HG03378 (cell line): Measurements from ENCODE around the gene FRAS1.
A peak's percentile ranks its signal among the peaks of the same experiment; 100 is the strongest.
"Not testable (repeated sequence)": the region's sequence is repeated elsewhere in the genome, so short reads cannot be mapped to it uniquely, and the experiment has no call there.

Source experiments
- ATAC-seq: cut with Tn5 transposase; IDR thresholded peaks from one replicate; pipeline ENCODE4 v1.9.1; 2021; ENCODE audit warnings: mild to moderate bottlenecking, moderate library complexity; ENCODE audit not compliant: unreplicated experiment

FRAS1 gene

GRCh38 chr4:78057135-78057599, at the start of gene FRAS1:
TSS of gene FRAS1 (plus strand) at chr4:78057323. CDS start at chr4:78058010, 687 bp downstream.
- ATAC-seq: peak; percentile 4

GRCh38 chr4:78011003-78011402, 46.1 kb upstream of the FRAS1 start:
- ATAC-seq: not testable (repeated sequence)

GRCh38 chr4:78014889-78015886, 41.9 kb upstream of the FRAS1 start:
- ATAC-seq: no peak

GRCh38 chr4:78018271-78019049, 38.7 kb upstream of the FRAS1 start:
- no peak for ATAC-seq

- ATAC-seq: no peak
Measured at GRCh38 chr4:78019414-78019813, 37.7 kb upstream of the FRAS1 start.

GRCh38 chr4:78020677-78021076, 36.4 kb upstream of the FRAS1 start:
- ATAC-seq: no peak

GRCh38 chr4:78022517-78022916, 34.6 kb upstream of the FRAS1 start:
- no peak for ATAC-seq

GRCh38 chr4:78024085-78024484, 33.0 kb upstream of the FRAS1 start:
- ATAC-seq: no peak

- no peak for ATAC-seq
Measured at GRCh38 chr4:78024576-78025091, 32.5 kb upstream of the FRAS1 start.

- ATAC-seq: no peak
Measured at GRCh38 chr4:78031417-78031950, 25.6 kb upstream of the FRAS1 start.

GRCh38 chr4:78032446-78032845, 24.7 kb upstream of the FRAS1 start:
- no peak for ATAC-seq

GRCh38 chr4:78032929-78033328, 24.2 kb upstream of the FRAS1 start:
- no peak for ATAC-seq

GRCh38 chr4:78033861-78034260, 23.3 kb upstream of the FRAS1 start:
- ATAC-seq: no peak

- ATAC-seq: no peak
Measured at GRCh38 chr4:78038704-78039103, 18.4 kb upstream of the FRAS1 start.

GRCh38 chr4:78039678-78040077, 17.4 kb upstream of the FRAS1 start:
- no peak for ATAC-seq

GRCh38 chr4:78040431-78040830, 16.7 kb upstream of the FRAS1 start:
- no peak for ATAC-seq

GRCh38 chr4:78047366-78047765, 9.8 kb upstream of the FRAS1 start:
- no peak for ATAC-seq

GRCh38 chr4:78056265-78057129, 626 bp upstream of the FRAS1 start:
- ATAC-seq: peak; percentile 68

GRCh38 chr4:78057600-78058550, 752 bp downstream of the FRAS1 start:
- no peak for ATAC-seq
